ENCODE measurements around the gene ADCY4. TPM values are rescaled to one million over a fixed set of nuclear protein-coding genes. Genes with fewer than 3 reads are reported as not detected.
A peak's percentile ranks its signal among the peaks of the same experiment; 100 is the strongest.

ADCY4 gene
- total and polyA plus RNA-seq, 2 of the 13 experiments (the other 11 are each of a cell fraction or from before 2014, with no cell fraction given): 0.03 TPM; not detected in 1

DNA sequence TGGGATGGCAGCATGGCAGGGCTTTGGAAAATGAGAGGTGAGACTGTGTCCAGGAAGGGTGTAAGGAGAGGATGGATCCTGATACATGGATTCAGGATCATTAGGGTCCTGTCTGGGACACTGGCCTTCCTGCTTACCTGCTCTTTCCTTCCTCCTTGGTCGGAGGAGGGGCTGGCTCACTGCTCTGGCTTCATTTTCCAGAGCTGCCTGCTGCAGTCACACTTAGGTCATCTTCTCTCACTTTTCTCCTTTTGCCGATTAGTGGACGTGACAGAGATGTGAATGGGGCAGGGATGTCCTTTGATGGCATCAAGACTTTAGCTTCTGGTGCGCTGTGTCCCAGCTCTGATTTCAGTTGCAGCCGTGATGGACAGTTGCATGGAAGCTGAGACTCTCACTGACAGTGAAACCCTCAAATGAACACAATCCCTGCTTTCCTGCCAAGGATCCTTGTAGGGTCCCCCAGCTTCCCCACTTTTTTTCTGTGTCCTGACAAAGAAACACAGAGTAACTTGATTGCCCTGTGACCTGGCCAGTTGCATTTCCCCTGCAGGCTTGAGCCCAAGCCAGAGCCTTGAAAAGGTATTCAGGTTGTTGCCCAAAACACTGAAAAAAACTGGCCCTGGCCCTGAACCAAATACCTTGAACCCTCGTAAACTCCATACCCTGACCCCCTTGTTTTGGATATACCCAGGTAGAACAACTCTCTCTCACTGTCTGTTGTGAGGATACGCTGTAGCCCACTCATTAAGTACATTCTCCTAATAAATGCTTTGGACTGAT, 26.3 kb downstream of the ADCY4 start (continued):
- TF ChIP-seq, protein P1, sequence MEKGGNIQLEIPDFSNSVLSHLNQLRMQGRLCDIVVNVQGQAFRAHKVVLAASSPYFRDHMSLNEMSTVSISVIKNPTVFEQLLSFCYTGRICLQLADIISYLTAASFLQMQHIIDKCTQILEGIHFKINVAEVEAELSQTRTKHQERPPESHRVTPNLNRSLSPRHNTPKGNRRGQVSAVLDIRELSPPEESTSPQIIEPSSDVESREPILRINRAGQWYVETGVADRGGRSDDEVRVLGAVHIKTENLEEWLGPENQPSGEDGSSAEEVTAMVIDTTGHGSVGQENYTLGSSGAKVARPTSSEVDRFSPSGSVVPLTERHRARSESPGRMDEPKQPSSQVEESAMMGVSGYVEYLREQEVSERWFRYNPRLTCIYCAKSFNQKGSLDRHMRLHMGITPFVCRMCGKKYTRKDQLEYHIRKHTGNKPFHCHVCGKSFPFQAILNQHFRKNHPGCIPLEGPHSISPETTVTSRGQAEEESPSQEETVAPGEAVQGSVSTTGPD (CRISPR knock-in tag; IDR thresholded peaks at IDR 0.05): no peak
- TF ChIP-seq REL (CRISPR knock-in tag; conservative IDR thresholded peaks at IDR 0.05) (no peak), TMF1 (CRISPR knock-in tag; IDR thresholded peaks at IDR 0.05; ENCODE audit: low read depth) (no peak), SMC3 (IDR thresholded peaks at IDR 0.05; ENCODE audit: low read length) (no peak; the same call in 1 of the 2 replicates), SNRNP70 (IDR thresholded peaks at IDR 0.05; ENCODE audit: low read depth, low read length) (no peak), ZNF232 (CRISPR knock-in tag; IDR thresholded peaks at IDR 0.05; ENCODE audit: borderline replicate concordance) (0 out of 2 replicates have a peak, but pooled peaks have one; percentile 16), CBX5 (CRISPR knock-in tag; IDR thresholded peaks at IDR 0.05; ENCODE audit: borderline replicate concordance) (0 out of 2 replicates have a peak, but pooled peaks have one; percentile 47), DNMT1 (CRISPR knock-in tag; IDR thresholded peaks at IDR 0.05) (0 out of 2 replicates have a peak, but pooled peaks have one; percentile 11), ZNF616 (CRISPR knock-in tag; IDR thresholded peaks at IDR 0.05; ENCODE audit: low read depth) (0 out of 2 replicates have a peak, but pooled peaks have one; percentile 24), FOSL1 (CRISPR knock-in tag; IDR thresholded peaks at IDR 0.05; ENCODE audit: borderline replicate concordance) (no peak), ZNF614 (CRISPR knock-in tag; IDR thresholded peaks at IDR 0.05; ENCODE audit: borderline replicate concordance) (no peak), MEF2D (CRISPR knock-in tag; IDR thresholded peaks at IDR 0.05) (no peak), FOXA1 (IDR thresholded peaks at IDR 0.05) (no peak), FOXA1 (CRISPR knock-in tag; IDR thresholded peaks at IDR 0.05) (no peak), ZNF598 (CRISPR knock-in tag; IDR thresholded peaks at IDR 0.05; ENCODE audit: borderline replicate concordance) (no peak), HDAC2 (CRISPR knock-in tag; IDR thresholded peaks at IDR 0.05) (no peak), GTF3A (CRISPR knock-in tag; conservative IDR thresholded peaks at IDR 0.05) (peak; percentile 34; the same call in 1 of the 2 replicates), ZC3H4 (CRISPR knock-in tag; IDR thresholded peaks at IDR 0.05; ENCODE audit: borderline replicate concordance) (no peak; the same call in 1 of the 2 replicates), KAT7 (CRISPR knock-in tag; IDR thresholded peaks at IDR 0.05; ENCODE audit: borderline replicate concordance) (no peak), ZNF256 (CRISPR knock-in tag; conservative IDR thresholded peaks at IDR 0.05) (no peak), KDM3A (CRISPR knock-in tag; IDR thresholded peaks at IDR 0.05; ENCODE audit: low read depth) (no peak), SOX6 (IDR thresholded peaks at IDR 0.05) (no peak), SOX6 (CRISPR knock-in tag; IDR thresholded peaks at IDR 0.05) (no peak), ZBTB3 (CRISPR knock-in tag; IDR thresholded peaks at IDR 0.05; ENCODE audit: borderline replicate concordance, low read depth) (no peak), SIN3B (IDR thresholded peaks at IDR 0.05; ENCODE audit: low read length) (no peak)
- TF ChIP-seq, protein P2, sequence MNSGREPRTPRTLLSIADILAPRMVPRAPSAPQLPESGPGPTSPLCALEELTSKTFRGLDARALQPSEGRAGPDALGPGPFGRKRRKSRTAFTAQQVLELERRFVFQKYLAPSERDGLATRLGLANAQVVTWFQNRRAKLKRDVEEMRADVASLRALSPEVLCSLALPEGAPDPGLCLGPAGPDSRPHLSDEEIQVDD (CRISPR knock-in tag; IDR thresholded peaks at IDR 0.05; ENCODE audit: borderline replicate concordance): no peak
- TF ChIP-seq, protein P3, sequence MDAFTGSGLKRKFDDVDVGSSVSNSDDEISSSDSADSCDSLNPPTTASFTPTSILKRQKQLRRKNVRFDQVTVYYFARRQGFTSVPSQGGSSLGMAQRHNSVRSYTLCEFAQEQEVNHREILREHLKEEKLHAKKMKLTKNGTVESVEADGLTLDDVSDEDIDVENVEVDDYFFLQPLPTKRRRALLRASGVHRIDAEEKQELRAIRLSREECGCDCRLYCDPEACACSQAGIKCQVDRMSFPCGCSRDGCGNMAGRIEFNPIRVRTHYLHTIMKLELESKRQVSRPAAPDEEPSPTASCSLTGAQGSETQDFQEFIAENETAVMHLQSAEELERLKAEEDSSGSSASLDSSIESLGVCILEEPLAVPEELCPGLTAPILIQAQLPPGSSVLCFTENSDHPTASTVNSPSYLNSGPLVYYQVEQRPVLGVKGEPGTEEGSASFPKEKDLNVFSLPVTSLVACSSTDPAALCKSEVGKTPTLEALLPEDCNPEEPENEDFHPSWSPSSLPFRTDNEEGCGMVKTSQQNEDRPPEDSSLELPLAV (CRISPR knock-in tag; conservative IDR thresholded peaks at IDR 0.05; ENCODE audit: low read depth): no peak
- TF ChIP-seq, protein P4, sequence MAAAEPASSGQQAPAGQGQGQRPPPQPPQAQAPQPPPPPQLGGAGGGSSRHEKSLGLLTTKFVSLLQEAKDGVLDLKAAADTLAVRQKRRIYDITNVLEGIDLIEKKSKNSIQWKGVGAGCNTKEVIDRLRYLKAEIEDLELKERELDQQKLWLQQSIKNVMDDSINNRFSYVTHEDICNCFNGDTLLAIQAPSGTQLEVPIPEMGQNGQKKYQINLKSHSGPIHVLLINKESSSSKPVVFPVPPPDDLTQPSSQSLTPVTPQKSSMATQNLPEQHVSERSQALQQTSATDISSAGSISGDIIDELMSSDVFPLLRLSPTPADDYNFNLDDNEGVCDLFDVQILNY (CRISPR knock-in tag; conservative IDR thresholded peaks at IDR 0.05): no peak; the same call in 1 of the 2 replicates

All from HepG2 (cell line).